Measurements from ENCODE around the gene CTNNBL1. TPM values are rescaled to one million over a fixed set of nuclear protein-coding genes. Genes with fewer than 3 reads are reported as not detected.

The CTNNBL1 gene
- total and polyA plus RNA-seq, 2 experiments from 2014 or later, result 27.6 to 55.0 TPM

GRCh38 chr20:37870294-37870693, 176.5 kb downstream of the CTNNBL1 start:
- H3K36me3 ChIP-seq (replicated peaks; ENCODE audit: insufficient read depth, low read depth), result no peaks in the 10 kb centered on the region
- H3K9me2 ChIP-seq (replicated peaks; ENCODE audit: insufficient read depth), result no peaks in the 10 kb centered on the region
- 86% methylated on average over 11 of the region's 11 CpGs for WGBS (ENCODE audit: low lambda C conversion rate, missing lambda C conversion rate)
- H3K4me3 ChIP-seq, result no peak overlapping the region
- H4K20me1 ChIP-seq (ENCODE audit: insufficient read depth, poor library complexity, severe bottlenecking), result no peaks in the 10 kb centered on the region
- peaks cover 5% of the 10 kb centered on the region for H3K4me1 ChIP-seq (ENCODE audit: insufficient read depth)
- no peaks in the 10 kb centered on the region for H3K79me2 ChIP-seq
- DNase-seq (ENCODE audit: low spot score), result no peak
- H2AFZ ChIP-seq, result no peak overlapping the region
- H3K27me3 ChIP-seq, result no peaks in the 10 kb centered on the region
- no peak for TF ChIP-seq CTCF (IDR thresholded peaks at IDR 0.05; ENCODE audit: poor library complexity)
- no peak for TF ChIP-seq EZH2 (IDR thresholded peaks at IDR 0.05; ENCODE audit: borderline replicate concordance)
- no peak for TF ChIP-seq EZH2phosphoT487 (IDR thresholded peaks at IDR 0.05; ENCODE audit: low read depth, severe bottlenecking, unreplicated experiment)
- H3K9me3 ChIP-seq (ENCODE audit: low read depth), result no peaks in the 10 kb centered on the region
- no peak overlapping the region for H3K4me2 ChIP-seq
- no peak overlapping the region for H3K27ac ChIP-seq

GRCh38 chr20:37871751-37872150, 177.9 kb downstream of the CTNNBL1 start:
- H3K36me3 ChIP-seq (replicated peaks; ENCODE audit: insufficient read depth, low read depth), result no peaks in the 10 kb centered on the region
- no peak overlapping the region for H3K4me3 ChIP-seq
- H2AFZ ChIP-seq, result no peak overlapping the region
- H3K27ac ChIP-seq, result no peak overlapping the region
- H3K4me1 ChIP-seq (ENCODE audit: insufficient read depth), result peaks cover 5% of the 10 kb centered on the region
- no peak overlapping the region for H3K4me2 ChIP-seq
- no peaks in the 10 kb centered on the region for H3K27me3 ChIP-seq
- WGBS (ENCODE audit: low lambda C conversion rate, missing lambda C conversion rate), result 98% methylated on average over 13 of the region's 13 CpGs
- TF ChIP-seq EZH2 (IDR thresholded peaks at IDR 0.05; ENCODE audit: borderline replicate concordance) (no peak), CTCF (IDR thresholded peaks at IDR 0.05; ENCODE audit: poor library complexity) (no peak), EZH2phosphoT487 (IDR thresholded peaks at IDR 0.05; ENCODE audit: low read depth, severe bottlenecking, unreplicated experiment) (no peak)
- H3K79me2 ChIP-seq, result no peaks in the 10 kb centered on the region
- no peaks in the 10 kb centered on the region for H4K20me1 ChIP-seq (ENCODE audit: insufficient read depth, poor library complexity, severe bottlenecking)
- DNase-seq (ENCODE audit: low spot score), result no peak
- H3K9me3 ChIP-seq (ENCODE audit: low read depth), result no peaks in the 10 kb centered on the region
- H3K9me2 ChIP-seq (replicated peaks; ENCODE audit: insufficient read depth), result no peaks in the 10 kb centered on the region

- H4K20me1 ChIP-seq (ENCODE audit: insufficient read depth, poor library complexity, severe bottlenecking), result no peaks in the 10 kb centered on the region
- H3K36me3 ChIP-seq (replicated peaks; ENCODE audit: insufficient read depth, low read depth), result no peaks in the 10 kb centered on the region
- H3K4me3 ChIP-seq, result no peak overlapping the region
- H2AFZ ChIP-seq, result no peak overlapping the region
- no peaks in the 10 kb centered on the region for H3K9me3 ChIP-seq (ENCODE audit: low read depth)
- no peaks in the 10 kb centered on the region for H3K9me2 ChIP-seq (replicated peaks; ENCODE audit: insufficient read depth)
- no peak overlapping the region for H3K4me2 ChIP-seq
- H3K27me3 ChIP-seq, result no peaks in the 10 kb centered on the region
- WGBS (ENCODE audit: low lambda C conversion rate, missing lambda C conversion rate), result 95% methylated on average over 9 of the region's 9 CpGs
- no peak overlapping the region for H3K27ac ChIP-seq
- no peak for DNase-seq (ENCODE audit: low spot score)
- no peak for TF ChIP-seq EZH2phosphoT487 (IDR thresholded peaks at IDR 0.05; ENCODE audit: low read depth, severe bottlenecking, unreplicated experiment)
- peaks cover 5% of the 10 kb centered on the region for H3K4me1 ChIP-seq (ENCODE audit: insufficient read depth)
- no peaks in the 10 kb centered on the region for H3K79me2 ChIP-seq
Measured at GRCh38 chr20:37872161-37872560, 178.3 kb downstream of the CTNNBL1 start.

GRCh38 chr20:37873884-37874283, 180.1 kb downstream of the CTNNBL1 start:
- TF ChIP-seq EZH2phosphoT487 (IDR thresholded peaks at IDR 0.05; ENCODE audit: low read depth, severe bottlenecking, unreplicated experiment), result no peak
- TF ChIP-seq EZH2 (IDR thresholded peaks at IDR 0.05; ENCODE audit: borderline replicate concordance), result no peak
- TF ChIP-seq CTCF (IDR thresholded peaks at IDR 0.05; ENCODE audit: poor library complexity), result no peak
- WGBS (ENCODE audit: low lambda C conversion rate, missing lambda C conversion rate), result 96% methylated on average over 11 of the region's 11 CpGs
- Histone ChIP-seq H3K79me2 (no peaks in the 10 kb centered on the region), H4K20me1 (ENCODE audit: insufficient read depth, poor library complexity, severe bottlenecking) (no peaks in the 10 kb centered on the region), H3K9me3 (ENCODE audit: low read depth) (no peaks in the 10 kb centered on the region), H3K4me2 (no peak overlapping the region), H3K9me2 (replicated peaks; ENCODE audit: insufficient read depth) (no peaks in the 10 kb centered on the region), H3K4me1 (ENCODE audit: insufficient read depth) (no peaks in the 10 kb centered on the region), H3K27me3 (no peaks in the 10 kb centered on the region), H2AFZ (no peak overlapping the region), H3K36me3 (replicated peaks; ENCODE audit: insufficient read depth, low read depth) (no peaks in the 10 kb centered on the region), H3K4me3 (no peak overlapping the region), H3K27ac (no peak overlapping the region)
- DNase-seq (ENCODE audit: low spot score), result no peak

Measured in hepatocyte (in vitro differentiated cells).